ENCODE measurements around the gene SNCA. TPM values are rescaled to one million over a fixed set of nuclear protein-coding genes. Genes with fewer than 3 reads are reported as not detected.

SNCA gene
- total RNA-seq, 1 donor from 2014 or later: 16.6 TPM

DNA sequence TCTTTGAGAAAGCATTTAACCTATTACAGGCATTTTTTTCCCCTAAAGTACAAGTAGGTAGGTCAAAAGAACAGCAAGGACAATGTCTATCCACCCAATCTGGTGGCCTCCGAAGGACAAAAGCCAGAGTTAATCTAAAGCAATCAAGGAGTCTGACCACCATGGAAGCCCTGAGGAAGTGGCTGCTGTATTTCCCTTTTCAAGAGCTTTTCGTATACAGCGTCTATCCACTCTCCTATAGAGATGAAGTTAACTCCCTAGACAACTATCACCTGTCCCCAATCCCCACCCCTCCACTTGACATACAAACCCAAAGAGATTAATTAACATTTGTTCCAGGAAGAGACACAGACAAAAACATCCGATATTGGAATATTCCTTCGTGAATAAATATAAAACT, 85.5 kb downstream of the SNCA start:
- TF ChIP-seq, protein P1, sequence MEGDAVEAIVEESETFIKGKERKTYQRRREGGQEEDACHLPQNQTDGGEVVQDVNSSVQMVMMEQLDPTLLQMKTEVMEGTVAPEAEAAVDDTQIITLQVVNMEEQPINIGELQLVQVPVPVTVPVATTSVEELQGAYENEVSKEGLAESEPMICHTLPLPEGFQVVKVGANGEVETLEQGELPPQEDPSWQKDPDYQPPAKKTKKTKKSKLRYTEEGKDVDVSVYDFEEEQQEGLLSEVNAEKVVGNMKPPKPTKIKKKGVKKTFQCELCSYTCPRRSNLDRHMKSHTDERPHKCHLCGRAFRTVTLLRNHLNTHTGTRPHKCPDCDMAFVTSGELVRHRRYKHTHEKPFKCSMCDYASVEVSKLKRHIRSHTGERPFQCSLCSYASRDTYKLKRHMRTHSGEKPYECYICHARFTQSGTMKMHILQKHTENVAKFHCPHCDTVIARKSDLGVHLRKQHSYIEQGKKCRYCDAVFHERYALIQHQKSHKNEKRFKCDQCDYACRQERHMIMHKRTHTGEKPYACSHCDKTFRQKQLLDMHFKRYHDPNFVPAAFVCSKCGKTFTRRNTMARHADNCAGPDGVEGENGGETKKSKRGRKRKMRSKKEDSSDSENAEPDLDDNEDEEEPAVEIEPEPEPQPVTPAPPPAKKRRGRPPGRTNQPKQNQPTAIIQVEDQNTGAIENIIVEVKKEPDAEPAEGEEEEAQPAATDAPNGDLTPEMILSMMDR (conservative IDR thresholded peaks at IDR 0.05): no peak
- H3K9me3 Mint-ChIP-seq: no peaks in the 10 kb centered on the region
- H3K27me3 Mint-ChIP-seq: peaks cover 6% of the 10 kb centered on the region
- peaks cover 23% of the 10 kb centered on the region for H3K4me1 Mint-ChIP-seq (ENCODE audit: unreplicated experiment)
- H3K27ac Mint-ChIP-seq: no peak overlapping the region
- DNase-seq (ENCODE audit: extremely low spot score, unreplicated experiment): no peak
- H3K36me3 Mint-ChIP-seq: no peaks in the 10 kb centered on the region
- no peak overlapping the region for H3K4me3 Mint-ChIP-seq

- DNase-seq (ENCODE audit: extremely low spot score, unreplicated experiment): no peak
- peaks cover 6% of the 10 kb centered on the region for H3K4me1 Mint-ChIP-seq (ENCODE audit: unreplicated experiment)
- TF ChIP-seq, protein P1 (conservative IDR thresholded peaks at IDR 0.05): no peak
These were observed 90.6 kb downstream of the SNCA start for GRCh38 chr4:89746377-89746776.

DNA sequence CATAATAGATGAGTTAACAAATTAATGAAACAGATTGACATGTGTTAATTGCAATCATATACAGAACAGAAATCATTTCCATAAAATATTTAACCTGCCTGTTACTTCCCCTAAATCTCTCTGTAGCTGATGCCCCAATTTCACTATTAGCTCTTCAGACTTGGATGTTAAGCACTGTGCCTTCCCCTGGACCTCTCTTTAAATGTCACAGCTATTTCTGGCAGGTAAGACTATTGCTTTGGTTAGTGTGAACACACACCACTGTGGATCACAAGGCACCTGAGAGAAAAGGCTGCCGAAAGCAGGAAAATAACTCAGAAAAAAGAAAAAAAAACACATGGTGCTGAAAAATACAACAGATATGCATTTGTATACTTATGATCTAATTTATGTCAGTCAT, 91.3 kb downstream of the SNCA start:
- no peaks in the 10 kb centered on the region for H3K36me3 Mint-ChIP-seq
- DNase-seq (ENCODE audit: extremely low spot score, unreplicated experiment): no peak

More at GRCh38 chr4:89746377-89746776, 90.6 kb downstream of the SNCA start:
- no peak overlapping the region for H3K27ac Mint-ChIP-seq
- no peaks in the 10 kb centered on the region for H3K9me3 Mint-ChIP-seq
- H3K4me3 Mint-ChIP-seq: no peak overlapping the region
- peaks cover 2% of the 10 kb centered on the region for H3K27me3 Mint-ChIP-seq
- no peaks in the 10 kb centered on the region for H3K36me3 Mint-ChIP-seq

DNA sequence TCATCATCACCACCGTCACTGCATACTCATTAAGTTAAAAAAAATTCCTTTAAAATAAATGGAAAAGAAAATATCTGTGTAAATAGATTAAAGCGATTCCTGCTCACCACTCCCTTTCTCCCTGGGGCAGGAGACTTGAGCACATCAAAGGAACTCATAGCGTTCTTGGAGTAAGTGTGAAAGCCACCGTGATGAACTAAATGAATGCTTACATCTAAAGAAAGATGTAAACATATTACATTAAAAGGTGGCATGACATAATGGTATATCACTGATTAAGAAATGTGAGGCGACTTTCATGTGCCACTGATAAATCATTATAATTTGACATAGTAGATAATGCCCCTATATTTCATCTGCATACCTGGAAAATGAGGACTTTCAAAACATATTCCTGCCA, 92.0 kb downstream of the SNCA start:
- DNase-seq (ENCODE audit: extremely low spot score, unreplicated experiment): no peak
- no peaks in the 10 kb centered on the region for H3K36me3 Mint-ChIP-seq

More for the DNA sequence above, 91.3 kb downstream of the SNCA start:
- Mint-ChIP-seq H3K27ac (no peak overlapping the region), H3K4me1 (ENCODE audit: unreplicated experiment) (peaks cover 5% of the 10 kb centered on the region), H3K27me3 (peaks cover 2% of the 10 kb centered on the region), H3K4me3 (no peak overlapping the region), H3K9me3 (no peaks in the 10 kb centered on the region)
- TF ChIP-seq, protein P1 (conservative IDR thresholded peaks at IDR 0.05): no peak

DNA sequence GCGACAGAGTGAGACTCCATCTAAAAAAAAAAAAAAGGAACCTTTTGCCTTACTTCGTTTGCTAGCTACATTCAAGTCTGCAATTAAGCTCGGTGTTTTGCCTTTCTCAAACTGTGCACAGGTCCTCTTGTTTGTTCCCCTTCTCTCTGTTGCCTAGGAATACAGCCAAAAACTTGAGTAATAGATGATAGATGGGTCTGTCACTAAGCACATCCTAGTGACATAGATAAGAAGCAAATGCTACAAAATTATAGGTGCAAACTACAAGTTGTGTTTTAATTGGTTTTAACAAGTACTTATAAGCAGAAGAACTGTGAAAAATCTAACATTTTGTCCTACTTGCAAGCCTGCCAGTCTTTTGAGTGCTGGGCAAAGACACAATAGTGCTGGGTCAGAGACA, 95.2 kb downstream of the SNCA start:
- Mint-ChIP-seq H3K36me3 (no peaks in the 10 kb centered on the region), H3K4me1 (ENCODE audit: unreplicated experiment) (peaks cover 5% of the 10 kb centered on the region), H3K27me3 (no peaks in the 10 kb centered on the region), H3K27ac (no peak overlapping the region), H3K4me3 (no peak overlapping the region), H3K9me3 (no peaks in the 10 kb centered on the region)
- TF ChIP-seq, protein P1 (conservative IDR thresholded peaks at IDR 0.05): no peak
- DNase-seq (ENCODE audit: extremely low spot score, unreplicated experiment): no peak

More for the DNA sequence above, 92.0 kb downstream of the SNCA start:
- H3K4me3 Mint-ChIP-seq: no peak overlapping the region
- TF ChIP-seq, protein P1 (conservative IDR thresholded peaks at IDR 0.05): no peak
- H3K27me3 Mint-ChIP-seq: peaks cover 2% of the 10 kb centered on the region
- H3K9me3 Mint-ChIP-seq: no peaks in the 10 kb centered on the region
- H3K27ac Mint-ChIP-seq: no peak overlapping the region
- peaks cover 5% of the 10 kb centered on the region for H3K4me1 Mint-ChIP-seq (ENCODE audit: unreplicated experiment)
